Progenitor cell of endocrine pancreas (in vitro differentiated cells): Measurements from ENCODE around the gene RHCG. TPM values are rescaled to one million over a fixed set of nuclear protein-coding genes. Genes with fewer than 3 reads are reported as not detected.

Source experiments
- DNase-seq: peaks from one replicate; pipeline ENCODE4 v3.0.0; 2021; ENCODE audit warnings: low spot score; ENCODE audit not compliant: unreplicated experiment
- H3K27ac Mint-ChIP-seq: 2 replicates; pipeline ENCODE4 v1.8.0; 2021; ENCODE audit warnings: mild to moderate bottlenecking, moderate library complexity, mixed read lengths
- H3K27me3 Mint-ChIP-seq: 2 replicates; pipeline ENCODE4 v1.8.0; 2021; ENCODE audit warnings: mixed read lengths
- H3K36me3 Mint-ChIP-seq: 2 replicates; pipeline ENCODE4 v1.8.0; 2022; ENCODE audit warnings: mixed read lengths; ENCODE audit not compliant: insufficient read depth
- H3K4me1 Mint-ChIP-seq: 2 replicates; pipeline ENCODE4 v1.8.0; 2021; ENCODE audit warnings: low read depth, mixed read lengths
- H3K4me3 Mint-ChIP-seq: 2 replicates; pipeline ENCODE4 v1.8.0; 2021; ENCODE audit warnings: low read depth, mild to moderate bottlenecking, moderate library complexity, mixed read lengths
- H3K9me3 Mint-ChIP-seq: 2 replicates; pipeline ENCODE4 v1.8.0; 2021; ENCODE audit warnings: low read depth, mixed read lengths
- total RNA-seq: library from RNA; stranded (reverse); gene quantifications from 2 replicates; pipeline ENCODE4 v1.2.1, GENCODE V29; 2021
- TF ChIP-seq, protein P1 (sequence below): fragments of 200-600 bp; sonication (generic); IDR thresholded peaks from one replicate; pipeline ENCODE4 v1.5.0; 2021; ENCODE audit warnings: antibody characterized with exemption, mild to moderate bottlenecking; ENCODE audit not compliant: unreplicated experiment

Gene RHCG
- total RNA-seq, 1 donor from 2014 or later = not detected

DNA sequence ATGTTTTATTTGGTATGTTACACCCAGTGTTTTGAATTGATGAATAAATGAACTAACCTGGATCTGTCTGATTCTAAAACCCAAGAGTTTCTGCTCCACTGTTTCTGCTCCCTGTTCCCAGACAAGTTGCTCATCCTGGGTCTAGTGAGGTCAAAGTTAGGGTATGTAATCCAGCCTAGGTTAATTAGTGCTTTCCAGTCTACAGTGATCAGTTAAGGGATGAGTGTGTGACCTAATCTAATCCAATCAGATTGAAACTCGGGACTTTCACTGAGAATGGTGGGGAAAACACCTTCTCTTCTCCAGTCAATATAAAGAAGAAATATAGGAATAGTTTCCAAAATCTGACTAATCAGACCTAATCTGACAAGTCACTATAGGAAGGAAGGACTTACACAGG is 27.8 kb upstream of the RHCG start:
- no peaks in the 10 kb centered on the region for H3K36me3 Mint-ChIP-seq
- H3K4me3 Mint-ChIP-seq = no peak overlapping the region
- H3K27ac Mint-ChIP-seq = no peak overlapping the region
- no peaks in the 10 kb centered on the region for H3K9me3 Mint-ChIP-seq
- peaks cover 11% of the 10 kb centered on the region for H3K27me3 Mint-ChIP-seq
- peaks cover 5% of the 10 kb centered on the region for H3K4me1 Mint-ChIP-seq
- TF ChIP-seq, protein P1, sequence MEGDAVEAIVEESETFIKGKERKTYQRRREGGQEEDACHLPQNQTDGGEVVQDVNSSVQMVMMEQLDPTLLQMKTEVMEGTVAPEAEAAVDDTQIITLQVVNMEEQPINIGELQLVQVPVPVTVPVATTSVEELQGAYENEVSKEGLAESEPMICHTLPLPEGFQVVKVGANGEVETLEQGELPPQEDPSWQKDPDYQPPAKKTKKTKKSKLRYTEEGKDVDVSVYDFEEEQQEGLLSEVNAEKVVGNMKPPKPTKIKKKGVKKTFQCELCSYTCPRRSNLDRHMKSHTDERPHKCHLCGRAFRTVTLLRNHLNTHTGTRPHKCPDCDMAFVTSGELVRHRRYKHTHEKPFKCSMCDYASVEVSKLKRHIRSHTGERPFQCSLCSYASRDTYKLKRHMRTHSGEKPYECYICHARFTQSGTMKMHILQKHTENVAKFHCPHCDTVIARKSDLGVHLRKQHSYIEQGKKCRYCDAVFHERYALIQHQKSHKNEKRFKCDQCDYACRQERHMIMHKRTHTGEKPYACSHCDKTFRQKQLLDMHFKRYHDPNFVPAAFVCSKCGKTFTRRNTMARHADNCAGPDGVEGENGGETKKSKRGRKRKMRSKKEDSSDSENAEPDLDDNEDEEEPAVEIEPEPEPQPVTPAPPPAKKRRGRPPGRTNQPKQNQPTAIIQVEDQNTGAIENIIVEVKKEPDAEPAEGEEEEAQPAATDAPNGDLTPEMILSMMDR = no peak
- no peak for DNase-seq

DNA sequence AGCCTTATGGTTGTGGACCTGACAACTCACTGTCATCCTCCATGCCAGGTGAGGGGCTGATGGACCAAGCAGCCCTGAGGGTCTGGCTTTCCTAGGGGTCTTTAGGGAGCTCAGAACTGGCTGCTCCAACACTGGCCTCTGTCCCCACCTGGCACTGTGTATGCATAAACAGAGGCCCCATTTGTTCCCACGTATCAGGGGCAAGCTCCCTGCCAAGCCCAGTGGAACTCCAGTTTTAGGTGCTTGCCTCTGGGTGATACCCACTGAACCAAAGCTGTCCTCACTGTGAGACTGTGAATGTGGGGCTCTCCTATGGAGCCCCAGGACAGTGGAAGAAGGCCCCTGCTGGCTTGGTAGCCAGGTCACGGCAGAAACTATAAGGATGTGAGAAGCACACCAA is 26.7 kb upstream of the RHCG start:
- Mint-ChIP-seq H3K4me1 (no peaks in the 10 kb centered on the region), H3K36me3 (no peaks in the 10 kb centered on the region), H3K27ac (no peak overlapping the region), H3K9me3 (no peaks in the 10 kb centered on the region), H3K27me3 (peaks cover 11% of the 10 kb centered on the region), H3K4me3 (no peak overlapping the region)
- no peak for DNase-seq
- TF ChIP-seq, protein P1 = no peak

DNA sequence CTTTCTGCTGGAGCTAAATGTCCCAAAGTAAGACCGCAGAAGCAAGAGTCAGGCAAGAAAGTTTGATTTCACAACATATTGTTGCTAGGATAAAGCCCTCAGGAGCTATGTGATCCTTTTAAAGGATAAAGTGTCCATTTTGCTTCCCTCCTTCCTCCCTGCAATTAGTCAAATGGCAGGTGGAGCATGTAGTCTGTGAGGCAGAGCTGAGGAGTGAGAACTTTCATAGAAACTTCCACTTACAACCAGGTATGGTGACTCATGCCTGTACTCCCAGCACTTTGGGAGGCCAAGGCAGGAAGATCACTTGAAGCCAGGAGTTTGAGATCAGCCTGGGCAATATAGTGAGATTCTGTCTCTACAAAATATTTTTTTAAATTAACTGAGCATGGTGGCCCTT is 25.2 kb upstream of the RHCG start:
- H3K27me3 Mint-ChIP-seq = peaks cover 13% of the 10 kb centered on the region
- no peak for DNase-seq
- TF ChIP-seq, protein P1 = no peak
- H3K27ac Mint-ChIP-seq = peak overlapping the region; percentile 2
- no peak overlapping the region for H3K4me3 Mint-ChIP-seq
- H3K36me3 Mint-ChIP-seq = no peaks in the 10 kb centered on the region
- no peaks in the 10 kb centered on the region for H3K4me1 Mint-ChIP-seq
- no peaks in the 10 kb centered on the region for H3K9me3 Mint-ChIP-seq

DNA sequence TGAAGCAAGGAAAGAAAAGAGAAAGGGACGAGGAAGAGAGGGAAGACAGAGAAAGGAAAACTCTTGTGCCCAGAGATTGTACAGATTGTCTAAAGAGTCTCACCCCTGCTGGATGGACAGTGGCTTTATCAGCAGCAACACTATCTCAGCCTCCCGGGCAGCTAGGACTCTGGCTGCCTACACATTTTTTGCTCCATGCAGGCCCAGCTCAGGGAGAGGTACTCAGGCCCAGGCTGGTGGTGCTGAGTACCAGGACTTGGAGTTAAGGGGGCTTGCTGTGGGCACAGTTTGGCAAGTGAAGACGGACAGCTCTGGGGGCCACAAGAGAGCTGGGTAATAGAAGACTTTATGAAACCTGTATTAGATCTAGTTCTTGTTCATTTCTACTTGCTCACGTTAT is 19.1 kb upstream of the RHCG start:
- no peak for DNase-seq
- Mint-ChIP-seq H3K4me3 (no peak overlapping the region), H3K27ac (no peak overlapping the region)

DNA sequence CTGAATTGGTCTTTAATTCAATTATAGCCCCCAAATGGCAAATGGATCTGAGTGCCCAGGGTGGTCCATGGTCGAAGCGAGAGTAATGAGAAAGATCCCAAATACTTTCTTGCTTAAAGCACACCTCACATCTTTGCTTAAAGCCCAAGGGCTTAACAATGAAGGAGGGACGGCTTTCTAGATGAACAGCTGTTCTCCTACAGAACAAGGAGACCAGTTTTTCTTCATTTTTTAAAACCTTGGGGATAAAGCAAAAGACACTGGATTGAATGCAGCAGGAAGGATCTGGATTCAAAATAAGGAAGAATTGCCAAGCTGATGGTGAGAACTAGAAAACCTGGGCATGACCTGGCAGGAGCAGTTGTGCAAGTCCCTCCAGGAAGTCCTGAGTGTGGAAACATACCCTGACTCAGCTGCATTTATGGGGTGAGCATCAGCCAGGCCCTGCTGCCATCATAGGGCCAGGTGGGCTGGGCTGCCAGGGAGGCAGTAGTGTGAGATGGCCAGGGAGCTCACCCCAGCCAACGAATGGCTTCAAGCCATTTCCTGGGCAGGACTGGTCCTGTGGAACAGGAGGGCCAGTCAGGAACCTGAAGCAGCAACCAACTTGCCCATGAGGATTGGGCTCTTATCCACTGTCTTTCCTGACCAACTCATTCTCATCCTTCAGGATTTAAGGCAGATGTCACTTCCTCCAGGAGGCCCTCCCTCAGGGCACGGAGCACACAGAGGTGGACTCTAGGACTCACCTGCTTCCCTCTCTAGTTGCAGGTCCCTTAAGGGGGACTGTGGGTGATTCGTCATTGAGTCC is 18.4 kb upstream of the RHCG start:
- Mint-ChIP-seq H3K4me1 (no peaks in the 10 kb centered on the region), H3K36me3 (no peaks in the 10 kb centered on the region), H3K27me3 (peaks cover 42% of the 10 kb centered on the region), H3K27ac (no peak overlapping the region), H3K4me3 (no peak overlapping the region), H3K9me3 (no peaks in the 10 kb centered on the region)
- no peak for DNase-seq
- TF ChIP-seq, protein P1 = no peak

More for the DNA sequence above, 19.1 kb upstream of the RHCG start:
- Mint-ChIP-seq H3K36me3 (no peaks in the 10 kb centered on the region), H3K4me1 (no peaks in the 10 kb centered on the region), H3K9me3 (no peaks in the 10 kb centered on the region), H3K27me3 (peaks cover 37% of the 10 kb centered on the region)
- TF ChIP-seq, protein P1 = no peak
